ENCODE results near the gene TSPEAR.

GRCh38 chr21:44727757-44728156, 16.4 kb upstream of the TSPEAR start:
- no peak for TF ChIP-seq CTCF (IDR thresholded peaks at IDR 0.05; ENCODE audit: insufficient read depth, low read length, poor library complexity, severe bottlenecking)
- no peak for TF ChIP-seq EZH2phosphoT487 (conservative IDR thresholded peaks at IDR 0.05; ENCODE audit: low read length)

Data from SU-DHL-6 (cell line).